OCI-LY3 (cell line): ENCODE measurements around the gene SLC35E3.

Experiments used
- H2AFZ ChIP-seq: fragments of 200-600, 300-600 bp; shearing (Covaris generic); 2 replicates; pipeline ENCODE4 v1.6.0; 2014; ENCODE audit warnings: antibody characterized with exemption, low read depth, low read length
- H3K27ac ChIP-seq: fragments of 200-600, 300-600 bp; sonication (generic); 2 replicates; pipeline ENCODE4 v1.5.1; 2014; ENCODE audit warnings: mild to moderate bottlenecking, low read length, moderate library complexity, mixed read lengths
- H3K27me3 ChIP-seq: fragments of 200-600, 300-600 bp; sonication (generic); 2 replicates; pipeline ENCODE4 v1.6.1; 2014; ENCODE audit warnings: low read depth, low read length, mixed read lengths
- H3K36me3 ChIP-seq: fragments of 200-600, 300-600 bp; sonication (generic); replicated peaks from 2 replicates; pipeline ENCODE3; 2014; ENCODE audit warnings: low read depth, low read length, mixed read lengths
- H3K4me1 ChIP-seq: fragments of 300-600, 200-600 bp; sonication (generic); 2 replicates; pipeline ENCODE4 v1.6.1; 2014; ENCODE audit warnings: low read length, mixed read lengths
- H3K4me2 ChIP-seq: fragments of 200-600, 300-600 bp; sonication (generic); 2 replicates; pipeline ENCODE4 v1.6.1; 2014; ENCODE audit warnings: low read length, mixed read lengths
- H3K4me3 ChIP-seq: fragments of 300-600, 200-600 bp; sonication (generic); 2 replicates; pipeline ENCODE4 v1.5.1; 2014; ENCODE audit warnings: antibody characterized with exemption, mild to moderate bottlenecking, low read length, moderate library complexity
- H3K79me2 ChIP-seq: fragments of 300-600, 200-600 bp; shearing (Covaris generic); 2 replicates; pipeline ENCODE4 v1.6.1; 2014; ENCODE audit warnings: mild to moderate bottlenecking, low read length, mixed read lengths
- H3K9ac ChIP-seq: fragments of 300-600, 200-600 bp; shearing (Covaris generic); 2 replicates; pipeline ENCODE4 v1.6.0; 2014; ENCODE audit warnings: mild to moderate bottlenecking, low read length, moderate library complexity
- H3K9me3 ChIP-seq: fragments of 200-600, 300-600 bp; shearing (Covaris generic); 2 replicates; pipeline ENCODE4 v1.6.1; 2014; ENCODE audit warnings: low read length, mixed read lengths; ENCODE audit not compliant: insufficient read depth
- H4K20me1 ChIP-seq: fragments of 200-600, 300-600 bp; sonication (generic); 2 replicates; pipeline ENCODE4 v1.6.1; 2016; ENCODE audit warnings: low read length, mixed read lengths; ENCODE audit not compliant: insufficient read depth
- CTCF ChIP-seq: fragments of 200-600, 300-600 bp; sonication (generic); IDR thresholded peaks from 2 replicates; pipeline ENCODE4 v1.5.1; 2014; ENCODE audit warnings: antibody characterized with exemption, low read length, low read depth
- EZH2phosphoT487 ChIP-seq: fragments of 200-600 bp; shearing (Covaris generic); IDR thresholded peaks from 2 replicates; pipeline ENCODE4 v1.6.1; 2018; ENCODE audit warnings: antibody characterized with exemption, mixed run types, low read depth

SLC35E3 gene

GRCh38 chr12:68780731-68781130 lies 34.8 kb downstream of the SLC35E3 start:
- H3K9ac ChIP-seq = no peak overlapping the region
- H3K27me3 ChIP-seq = no peaks in the 10 kb centered on the region
- no peak overlapping the region for H3K27ac ChIP-seq
- H3K9me3 ChIP-seq = no peaks in the 10 kb centered on the region
- peaks cover 7% of the 10 kb centered on the region for H3K4me1 ChIP-seq
- H4K20me1 ChIP-seq = no peaks in the 10 kb centered on the region
- no peaks in the 10 kb centered on the region for H3K36me3 ChIP-seq
- no peak for TF ChIP-seq EZH2phosphoT487
- TF ChIP-seq CTCF = no peak
- no peak overlapping the region for H3K4me3 ChIP-seq
- H3K4me2 ChIP-seq = no peak overlapping the region
- H2AFZ ChIP-seq = no peak overlapping the region
- no peaks in the 10 kb centered on the region for H3K79me2 ChIP-seq

GRCh38 chr12:68781728-68782127 lies 35.8 kb downstream of the SLC35E3 start:
- H3K27me3 ChIP-seq = no peaks in the 10 kb centered on the region
- no peaks in the 10 kb centered on the region for H4K20me1 ChIP-seq
- no peak overlapping the region for H3K9ac ChIP-seq
- H3K4me3 ChIP-seq = no peak overlapping the region
- H3K9me3 ChIP-seq = no peaks in the 10 kb centered on the region
- no peak overlapping the region for H3K4me2 ChIP-seq
- no peaks in the 10 kb centered on the region for H3K79me2 ChIP-seq
- TF ChIP-seq EZH2phosphoT487 (no peak), CTCF (no peak)
- no peak overlapping the region for H2AFZ ChIP-seq
- H3K4me1 ChIP-seq = peaks cover 11% of the 10 kb centered on the region
- H3K27ac ChIP-seq = no peak overlapping the region
- no peaks in the 10 kb centered on the region for H3K36me3 ChIP-seq

GRCh38 chr12:68784015-68784414 lies 38.0 kb downstream of the SLC35E3 start:
- Histone ChIP-seq H3K4me1 (peaks cover 24% of the 10 kb centered on the region), H3K79me2 (no peaks in the 10 kb centered on the region), H3K27me3 (no peaks in the 10 kb centered on the region), H3K36me3 (no peaks in the 10 kb centered on the region), H3K9ac (no peak overlapping the region), H3K9me3 (no peaks in the 10 kb centered on the region), H4K20me1 (no peaks in the 10 kb centered on the region), H2AFZ (no peak overlapping the region), H3K4me3 (no peak overlapping the region), H3K27ac (no peak overlapping the region), H3K4me2 (no peak overlapping the region)
- TF ChIP-seq CTCF = no peak
- no peak for TF ChIP-seq EZH2phosphoT487

- Histone ChIP-seq H3K9ac (no peak overlapping the region), H3K27me3 (no peaks in the 10 kb centered on the region), H3K4me3 (no peak overlapping the region), H3K36me3 (no peaks in the 10 kb centered on the region), H4K20me1 (no peaks in the 10 kb centered on the region), H2AFZ (no peak overlapping the region), H3K27ac (no peak overlapping the region), H3K4me1 (peaks cover 28% of the 10 kb centered on the region), H3K79me2 (no peaks in the 10 kb centered on the region), H3K9me3 (no peaks in the 10 kb centered on the region), H3K4me2 (peak overlapping the region; percentile 33)
- no peak for TF ChIP-seq CTCF
- TF ChIP-seq EZH2phosphoT487 = no peak
Measured at GRCh38 chr12:68785358-68785757, 39.4 kb downstream of the SLC35E3 start.
